ENCODE measurements around the gene DLX3. TPM values are rescaled to one million over a fixed set of nuclear protein-coding genes. Genes with fewer than 3 reads are reported as not detected.

Gene DLX3
- total RNA-seq, 1 experiment from 2014 or later: not detected

- Histone ChIP-seq H3K9me3 (ENCODE audit: low read depth, low read length, poor library complexity, severe bottlenecking) (no peaks in the 10 kb centered on the region), H3K4me1 (ENCODE audit: insufficient read depth, low read length, poor library complexity, severe bottlenecking) (no peaks in the 10 kb centered on the region), H3K36me3 (ENCODE audit: insufficient read depth, low read length, poor library complexity, severe bottlenecking) (no peaks in the 10 kb centered on the region), H3K27ac (ENCODE audit: low read depth, low read length, poor library complexity, severe bottlenecking) (no peak overlapping the region), H3K4me3 (ENCODE audit: low read depth, low read length, poor library complexity, severe bottlenecking) (no peak overlapping the region), H3K27me3 (replicated peaks; ENCODE audit: insufficient read depth, low read depth, low read length, poor library complexity) (peaks cover 31% of the 10 kb centered on the region)
- intact Hi-C loops (cut with micrococcal nuclease; ENCODE audit: unreplicated experiment): no loop called here
- no TSS peak for BruUV-seq (replicated peaks)
- TF ChIP-seq CTCF (conservative IDR thresholded peaks at IDR 0.05; ENCODE audit: low read depth, low read length): no peak
- TF ChIP-seq EZH2 (IDR thresholded peaks at IDR 0.05; ENCODE audit: borderline replicate concordance, low read depth, low read length, poor library complexity, severe bottlenecking): no peak
- no peak for DNase-seq (ENCODE audit: low spot score)
- POLR2A ChIA-PET (ENCODE audit: low non-redundant PET): no interaction called here
- CTCF ChIA-PET: no interaction called here
Observed at GRCh38 chr17:50003911-50004310, 8.9 kb upstream of the DLX3 start.

GRCh38 chr17:49998836-49999511 is 4.0 kb upstream of the DLX3 start:
- intact Hi-C loops (cut with micrococcal nuclease; ENCODE audit: unreplicated experiment): loop anchor here (1.0 to 5.0 kb wide), 5 partner anchors 47 to 431 kb away; no protein-coding TSS in a partner anchor
- no peak overlapping the region for H3K4me3 ChIP-seq (ENCODE audit: low read depth, low read length, poor library complexity, severe bottlenecking)
- CTCF ChIA-PET: interaction anchor here (0.5 to 4.2 kb wide), 12 partner anchors 58 to 442 kb away, joined by 3 to 71 read pairs (median 5); partner anchors contain the start of gene NXPH3
- no peaks in the 10 kb centered on the region for H3K9me3 ChIP-seq (ENCODE audit: low read depth, low read length, poor library complexity, severe bottlenecking)
- H3K27ac ChIP-seq (ENCODE audit: low read depth, low read length, poor library complexity, severe bottlenecking): no peak overlapping the region
- peaks cover 46% of the 10 kb centered on the region for H3K27me3 ChIP-seq (replicated peaks; ENCODE audit: insufficient read depth, low read depth, low read length, poor library complexity)
- no peak for DNase-seq (ENCODE audit: low spot score)
- BruUV-seq (replicated peaks): no TSS peak
- TF ChIP-seq CTCF (conservative IDR thresholded peaks at IDR 0.05; ENCODE audit: low read depth, low read length): no peak
- no peak for TF ChIP-seq EZH2 (IDR thresholded peaks at IDR 0.05; ENCODE audit: borderline replicate concordance, low read depth, low read length, poor library complexity, severe bottlenecking)
- H3K36me3 ChIP-seq (ENCODE audit: insufficient read depth, low read length, poor library complexity, severe bottlenecking): no peaks in the 10 kb centered on the region
- peaks cover 11% of the 10 kb centered on the region for H3K4me1 ChIP-seq (ENCODE audit: insufficient read depth, low read length, poor library complexity, severe bottlenecking)
- POLR2A ChIA-PET (ENCODE audit: low non-redundant PET): no interaction called here

- H3K4me1 ChIP-seq (ENCODE audit: insufficient read depth, low read length, poor library complexity, severe bottlenecking): peaks cover 11% of the 10 kb centered on the region
- peak; percentile 95 for TF ChIP-seq CTCF (conservative IDR thresholded peaks at IDR 0.05; ENCODE audit: low read depth, low read length)
- TF ChIP-seq EZH2 (IDR thresholded peaks at IDR 0.05; ENCODE audit: borderline replicate concordance, low read depth, low read length, poor library complexity, severe bottlenecking): no peak
- peak; percentile 94 for DNase-seq (ENCODE audit: low spot score)
- intact Hi-C loops (cut with micrococcal nuclease; ENCODE audit: unreplicated experiment): loop anchor here (1.0 to 5.0 kb wide), 5 partner anchors 46 to 430 kb away; no protein-coding TSS in a partner anchor
- ChIA-PET CTCF (interaction anchor here (0.5 to 5.0 kb wide), 15 partner anchors 8 to 441 kb away, joined by 3 to 71 read pairs (median 5); partner anchors contain the start of gene NXPH3), POLR2A (ENCODE audit: low non-redundant PET) (no interaction called here)
- no peaks in the 10 kb centered on the region for H3K36me3 ChIP-seq (ENCODE audit: insufficient read depth, low read length, poor library complexity, severe bottlenecking)
- H3K9me3 ChIP-seq (ENCODE audit: low read depth, low read length, poor library complexity, severe bottlenecking): no peaks in the 10 kb centered on the region
- peaks cover 55% of the 10 kb centered on the region for H3K27me3 ChIP-seq (replicated peaks; ENCODE audit: insufficient read depth, low read depth, low read length, poor library complexity)
- no peak overlapping the region for H3K27ac ChIP-seq (ENCODE audit: low read depth, low read length, poor library complexity, severe bottlenecking)
- no peak overlapping the region for H3K4me3 ChIP-seq (ENCODE audit: low read depth, low read length, poor library complexity, severe bottlenecking)
- BruUV-seq (replicated peaks): no TSS peak
Observed at GRCh38 chr17:49997773-49998703, 3.0 kb upstream of the DLX3 start.

Measured in A673 (cell line).